ENCODE data around the gene WDR44. TPM values are rescaled to one million over a fixed set of nuclear protein-coding genes. Genes with fewer than 3 reads are reported as not detected.
"Not testable (repeated sequence)": the region's sequence is repeated elsewhere in the genome, so short reads cannot be mapped to it uniquely, and the experiment has no call there.

The WDR44 gene
- total RNA-seq, 2 experiments from 2014 or later, result 11.7 to 12.2 TPM

GRCh38 chrX:118484216-118484903 lies 138.5 kb downstream of the WDR44 start:
- intact Hi-C loops (cut with DNase I, micrococcal nuclease), result loop anchor here in 1 of 2 experiments (5.0 kb wide), 2 partner anchors 68 to 118 kb away; no protein-coding TSS in a partner anchor
- Histone ChIP-seq H3K27me3 (ENCODE audit: control insufficient read depth in 1 of 2, insufficient read depth in 2 of 2, low read length in 2 of 2) (no peaks in the 10 kb centered on the region), H3K9me3 (ENCODE audit: control insufficient read depth in 1 of 2, insufficient read depth in 1 of 2, low read length in 2 of 2) (no peaks in the 10 kb centered on the region), H3K36me3 (ENCODE audit: insufficient read depth, low read length) (no peaks in the 10 kb centered on the region), H3K27ac (ENCODE audit: low read depth in 1 of 2, low read length in 2 of 2) (no peak overlapping the region), H3K4me3 (ENCODE audit: low read length) (no peak overlapping the region), H3K4me1 (ENCODE audit: insufficient read depth, low read length) (no peaks in the 10 kb centered on the region)
- TF ChIP-seq CTCF (IDR thresholded peaks at IDR 0.05), result no peak
- Mint-ChIP-seq H3K36me3 (ENCODE audit: low read depth) (no peaks in the 10 kb centered on the region), H3K9me3 (no peaks in the 10 kb centered on the region), H3K4me3 (no peak overlapping the region), H3K27me3 (no peaks in the 10 kb centered on the region), H3K27ac (no peak overlapping the region), H3K4me1 (ENCODE audit: low read depth) (no peaks in the 10 kb centered on the region)
- ChIA-PET POLR2A (no interaction called here), CTCF (no interaction called here)
- ATAC-seq (ENCODE audit: poor library complexity), result no peak
- no peak for DNase-seq

GRCh38 chrX:118486693-118487092 lies 140.8 kb downstream of the WDR44 start:
- CTCF ChIA-PET; H3K27ac ChIP-seq (ENCODE audit: low read depth in 1 of 2, low read length in 2 of 2); H3K36me3 ChIP-seq (ENCODE audit: insufficient read depth, low read length); H3K27me3 Mint-ChIP-seq; H3K9me3 Mint-ChIP-seq; H3K4me1 Mint-ChIP-seq (ENCODE audit: low read depth); H3K36me3 Mint-ChIP-seq (ENCODE audit: low read depth); ATAC-seq (ENCODE audit: poor library complexity); DNase-seq; H3K4me3 ChIP-seq (ENCODE audit: low read length); H3K9me3 ChIP-seq (ENCODE audit: control insufficient read depth in 1 of 2, insufficient read depth in 1 of 2, low read length in 2 of 2); intact Hi-C loops (cut with DNase I, micrococcal nuclease); POLR2A ChIA-PET; H3K4me3 Mint-ChIP-seq; H3K4me1 ChIP-seq (ENCODE audit: insufficient read depth, low read length); H3K27me3 ChIP-seq (ENCODE audit: control insufficient read depth in 1 of 2, insufficient read depth in 2 of 2, low read length in 2 of 2); H3K27ac Mint-ChIP-seq: not testable (repeated sequence)

- POLR2A ChIA-PET, result no interaction called here
- intact Hi-C loops (cut with DNase I, micrococcal nuclease), result no loop called here
- CTCF ChIA-PET, result no interaction called here
- H3K27me3 ChIP-seq (ENCODE audit: control insufficient read depth in 1 of 2, insufficient read depth in 2 of 2, low read length in 2 of 2), result no peaks in the 10 kb centered on the region
- Mint-ChIP-seq H3K27ac (peak overlapping the region; percentile 96), H3K4me3 (no peak overlapping the region), H3K9me3 (no peaks in the 10 kb centered on the region), H3K4me1 (ENCODE audit: low read depth) (peaks cover 18% of the 10 kb centered on the region), H3K27me3 (no peaks in the 10 kb centered on the region), H3K36me3 (ENCODE audit: low read depth) (peaks cover 22% of the 10 kb centered on the region)
- ATAC-seq (ENCODE audit: poor library complexity), result no peak
- DNase-seq, result no peak
- no peak overlapping the region for H3K27ac ChIP-seq (ENCODE audit: low read depth in 1 of 2, low read length in 2 of 2)
- no peaks in the 10 kb centered on the region for H3K36me3 ChIP-seq (ENCODE audit: insufficient read depth, low read length)
- no peak for TF ChIP-seq CTCF (IDR thresholded peaks at IDR 0.05)
- peaks cover 16% of the 10 kb centered on the region for H3K4me1 ChIP-seq (ENCODE audit: insufficient read depth, low read length)
- no peak overlapping the region for H3K4me3 ChIP-seq (ENCODE audit: low read length)
- no peaks in the 10 kb centered on the region for H3K9me3 ChIP-seq (ENCODE audit: control insufficient read depth in 1 of 2, insufficient read depth in 1 of 2, low read length in 2 of 2)
Measured at GRCh38 chrX:118493016-118493415, 147.1 kb downstream of the WDR44 start.

Data from CD4-positive, alpha-beta T cell (primary cell).